Activated effector memory CD4-positive, alpha-beta T cell treated with Interleukin-2 at 50 U/mL for 16 hours (primary cell): ENCODE data around the gene EIF4A2.
A peak's percentile ranks its signal among the peaks of the same experiment; 100 is the strongest.
"Not testable (repeated sequence)": the region's sequence is repeated elsewhere in the genome, so short reads cannot be mapped to it uniquely, and the experiment has no call there.

ENCODE experiments used
- DNase-seq: peaks from one replicate; pipeline ENCODE4 v3.0.0-alpha.2; 2020

Gene EIF4A2

GRCh38 chr3:186822388-186822759, 39.0 kb downstream of the EIF4A2 start:
- not testable (repeated sequence) for DNase-seq

GRCh38 chr3:186823386-186823785, 40.0 kb downstream of the EIF4A2 start:
- no peak for DNase-seq

- no peak for DNase-seq
Measured at GRCh38 chr3:186824430-186825139, 41.2 kb downstream of the EIF4A2 start.

GRCh38 chr3:186825294-186825821, 42.0 kb downstream of the EIF4A2 start:
- DNase-seq = no peak

- DNase-seq = no peak
Measured at GRCh38 chr3:186825872-186826409, 42.6 kb downstream of the EIF4A2 start.

GRCh38 chr3:186826410-186826975, 43.1 kb downstream of the EIF4A2 start:
- no peak for DNase-seq

- DNase-seq = peak; percentile 79
Measured at GRCh38 chr3:186826976-186827857, 43.8 kb downstream of the EIF4A2 start.

- no peak for DNase-seq
Measured at GRCh38 chr3:186828340-186828739, 45.0 kb downstream of the EIF4A2 start.

GRCh38 chr3:186831798-186832197, 48.4 kb downstream of the EIF4A2 start:
- DNase-seq = no peak

GRCh38 chr3:186832276-186832675, 48.9 kb downstream of the EIF4A2 start:
- DNase-seq = no peak
